Measurements from ENCODE around the gene KMT2D.

DNA sequence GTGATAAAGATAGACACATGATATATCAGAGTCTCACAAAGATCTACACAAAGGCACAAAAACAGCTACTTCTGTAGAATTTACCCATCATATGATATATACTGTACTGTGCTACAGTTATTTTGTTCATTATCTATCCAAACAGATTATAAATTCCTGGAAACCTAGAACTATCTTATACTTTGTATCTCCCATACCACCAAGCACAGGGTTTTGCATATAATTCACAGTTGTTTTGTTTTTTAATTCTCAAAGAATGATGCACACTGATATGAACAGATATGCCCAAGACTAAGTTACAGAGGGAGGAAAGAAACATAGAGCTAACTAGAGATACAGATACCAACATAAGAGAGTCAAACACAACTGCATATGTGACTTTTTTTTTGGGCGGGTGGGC lies 45.4 kb downstream of the KMT2D start:
- TF ChIP-seq, protein P1, sequence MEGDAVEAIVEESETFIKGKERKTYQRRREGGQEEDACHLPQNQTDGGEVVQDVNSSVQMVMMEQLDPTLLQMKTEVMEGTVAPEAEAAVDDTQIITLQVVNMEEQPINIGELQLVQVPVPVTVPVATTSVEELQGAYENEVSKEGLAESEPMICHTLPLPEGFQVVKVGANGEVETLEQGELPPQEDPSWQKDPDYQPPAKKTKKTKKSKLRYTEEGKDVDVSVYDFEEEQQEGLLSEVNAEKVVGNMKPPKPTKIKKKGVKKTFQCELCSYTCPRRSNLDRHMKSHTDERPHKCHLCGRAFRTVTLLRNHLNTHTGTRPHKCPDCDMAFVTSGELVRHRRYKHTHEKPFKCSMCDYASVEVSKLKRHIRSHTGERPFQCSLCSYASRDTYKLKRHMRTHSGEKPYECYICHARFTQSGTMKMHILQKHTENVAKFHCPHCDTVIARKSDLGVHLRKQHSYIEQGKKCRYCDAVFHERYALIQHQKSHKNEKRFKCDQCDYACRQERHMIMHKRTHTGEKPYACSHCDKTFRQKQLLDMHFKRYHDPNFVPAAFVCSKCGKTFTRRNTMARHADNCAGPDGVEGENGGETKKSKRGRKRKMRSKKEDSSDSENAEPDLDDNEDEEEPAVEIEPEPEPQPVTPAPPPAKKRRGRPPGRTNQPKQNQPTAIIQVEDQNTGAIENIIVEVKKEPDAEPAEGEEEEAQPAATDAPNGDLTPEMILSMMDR (conservative IDR thresholded peaks at IDR 0.05; ENCODE audit: low read length): no peak
- no peak for TF ChIP-seq EZH2phosphoT487 (IDR thresholded peaks at IDR 0.05; ENCODE audit: borderline replicate concordance)

Measured in Loucy (cell line).